Hepatocyte (in vitro differentiated cells): ENCODE results near the gene FN1.

ENCODE experiments used
- CTCF ChIP-seq: fragments of 200-600 bp; sonication (generic); IDR thresholded peaks from 2 replicates; pipeline ENCODE4 v1.5.1; 2016; ENCODE audit warnings: antibody characterized with exemption, mild to moderate bottlenecking; ENCODE audit not compliant: poor library complexity
- EZH2 ChIP-seq: fragments of 200-600 bp; sonication (generic); IDR thresholded peaks from 2 replicates; pipeline ENCODE4 v1.6.1; 2016; ENCODE audit warnings: antibody characterized with exemption, mild to moderate bottlenecking, borderline replicate concordance
- EZH2phosphoT487 ChIP-seq: fragments of 200-600 bp; sonication (generic); IDR thresholded peaks from one replicate; pipeline ENCODE4 v1.6.1; 2018; ENCODE audit warnings: antibody characterized with exemption, mild to moderate bottlenecking, low read depth, moderate library complexity; ENCODE audit not compliant: unreplicated experiment, severe bottlenecking

DNA sequence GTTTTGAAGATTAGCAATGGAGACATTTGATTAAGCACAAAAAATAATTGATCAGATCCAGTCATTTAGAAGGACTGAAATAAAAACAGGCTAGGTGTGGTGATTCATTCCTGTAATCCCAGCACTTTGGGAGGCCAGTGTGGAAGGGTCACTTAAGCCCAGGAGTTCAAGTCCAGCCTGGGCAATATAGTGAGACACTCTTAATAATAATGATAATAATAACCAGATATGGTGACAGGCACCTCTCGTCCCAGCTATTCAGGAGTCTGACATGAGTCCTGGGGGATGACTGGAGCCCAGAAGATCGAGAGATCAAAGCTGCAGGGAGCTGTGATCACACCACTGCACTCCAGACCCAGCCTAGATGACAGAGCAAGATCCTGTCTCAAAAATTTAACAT is 3.5 kb upstream of the FN1 start:
- TF ChIP-seq CTCF: no peak
- no peak for TF ChIP-seq EZH2
- TF ChIP-seq EZH2phosphoT487: no peak
